ENCODE data around the gene RECK. TPM values are rescaled to one million over a fixed set of nuclear protein-coding genes. Genes with fewer than 3 reads are reported as not detected.

The RECK gene
- total RNA-seq, 1 experiment from 2014 or later = 10.3 TPM

GRCh38 chr9:36118201-36118600 lies 81.5 kb downstream of the RECK start:
- Histone ChIP-seq H3K56ac (ENCODE audit: insufficient read length, low read depth, low read length) (no peak overlapping the region), H3T11ph (ENCODE audit: low read length) (no peak overlapping the region), H3K27ac (ENCODE audit: insufficient read length, low read depth, low read length) (no peak overlapping the region), H3K23ac (ENCODE audit: insufficient read length, low read depth, low read length) (no peak overlapping the region), H4K20me1 (ENCODE audit: control insufficient read depth, insufficient read depth, insufficient read length) (no peaks in the 10 kb centered on the region), H3K23me2 (ENCODE audit: insufficient read length, low read depth, low read length, poor library complexity, severe bottlenecking) (no peaks in the 10 kb centered on the region), H3K4me2 (ENCODE audit: insufficient read depth, insufficient read length, low read length) (no peak overlapping the region), H2BK12ac (ENCODE audit: insufficient read length, low read depth, low read length) (no peak overlapping the region), H2BK20ac (ENCODE audit: low read depth, low read length, poor library complexity, severe bottlenecking) (no peak overlapping the region), H2AK5ac (ENCODE audit: insufficient read length, low read length) (no peak overlapping the region), H3K9me3 (ENCODE audit: control insufficient read depth, low read depth, low read length) (no peaks in the 10 kb centered on the region), H4K8ac (replicated peaks; ENCODE audit: insufficient read length, low read depth, low read length) (no peak overlapping the region), H3K79me1 (ENCODE audit: insufficient read depth, low read depth, low read length, poor library complexity, severe bottlenecking) (no peaks in the 10 kb centered on the region), H2BK120ac (ENCODE audit: low read depth, low read length, poor library complexity, severe bottlenecking) (no peak overlapping the region), H4K91ac (ENCODE audit: insufficient read length, low read depth, low read length) (no peak overlapping the region), H4K5ac (ENCODE audit: insufficient read length, low read depth, low read length) (no peak overlapping the region), H3K79me2 (ENCODE audit: insufficient read depth, low read length) (no peaks in the 10 kb centered on the region), H3K14ac (ENCODE audit: insufficient read depth, low read length) (no peak overlapping the region), H3K4ac (ENCODE audit: low read depth, low read length) (no peak overlapping the region), H2AFZ (ENCODE audit: low read length) (no peak overlapping the region), H3K27me3 (ENCODE audit: insufficient read depth, low read length) (no peaks in the 10 kb centered on the region), H2BK15ac (ENCODE audit: low read depth, low read length) (no peak overlapping the region), H3K18ac (ENCODE audit: insufficient read length, low read depth, low read length) (no peak overlapping the region), H2BK5ac (ENCODE audit: insufficient read length, low read length) (no peak overlapping the region), H3K9ac (ENCODE audit: extremely low read depth, insufficient read length, low read length) (no peak overlapping the region), H3K4me1 (ENCODE audit: insufficient read depth, low read length) (no peaks in the 10 kb centered on the region)
- no CpG with 5 or more reads among the region's 2 CpGs for WGBS (ENCODE audit: extremely low coverage, insufficient read length, low lambda C conversion rate)
- H3K4me1 Mint-ChIP-seq = peaks cover 2 to 8% of the 10 kb centered on the region in 2 experiments; a peak in 3 of 4 replicates
- no peaks in the 10 kb centered on the region; the same call in 1 of the 2 replicates for H3K27me3 Mint-ChIP-seq (ENCODE audit: low read depth)
- H3K36me3 Mint-ChIP-seq (ENCODE audit: insufficient read depth in 1 of 3, low read depth in 3 of 3) = peaks cover 1 to 7% (median 3%) of the 10 kb centered on the region in 3 experiments; a peak in 4 of 7 replicates
- no peaks in the 10 kb centered on the region for H3K9me3 Mint-ChIP-seq
- H3K27ac Mint-ChIP-seq = no peak overlapping the region
- H3K4me3 Mint-ChIP-seq = no peak overlapping the region
- no peak for TF ChIP-seq CTCF (conservative IDR thresholded peaks at IDR 0.05)
- no peak for DNase-seq

Data from H9 (cell line).